Peyer's patch (tissue), 4 donors: ENCODE results near the gene SEC22A.

Experiments used
- POLR2A ChIP-seq, 2 donors: fragments of 450-650 bp; IDR thresholded peaks; one replicate each; pipeline ENCODE4 v1.5.1; 2017; ENCODE audit warnings: antibody characterized with exemption in 2 of 2, mild to moderate bottlenecking in 2 of 2, moderate library complexity in 2 of 2
- TF ChIP-seq, protein P1 (sequence below), 6 experiments: fragments of 450-650 bp in 4 of 6; fragments of 200-600 bp in 2 of 6; sonication (generic) in 1 of 6; IDR thresholded peaks; one replicate each; pipeline ENCODE4 v1.5.1; 2017 to 2019; ENCODE audit warnings: antibody characterized with exemption in 6 of 6, mild to moderate bottlenecking in 3 of 6, moderate library complexity in 1 of 6

DNA sequence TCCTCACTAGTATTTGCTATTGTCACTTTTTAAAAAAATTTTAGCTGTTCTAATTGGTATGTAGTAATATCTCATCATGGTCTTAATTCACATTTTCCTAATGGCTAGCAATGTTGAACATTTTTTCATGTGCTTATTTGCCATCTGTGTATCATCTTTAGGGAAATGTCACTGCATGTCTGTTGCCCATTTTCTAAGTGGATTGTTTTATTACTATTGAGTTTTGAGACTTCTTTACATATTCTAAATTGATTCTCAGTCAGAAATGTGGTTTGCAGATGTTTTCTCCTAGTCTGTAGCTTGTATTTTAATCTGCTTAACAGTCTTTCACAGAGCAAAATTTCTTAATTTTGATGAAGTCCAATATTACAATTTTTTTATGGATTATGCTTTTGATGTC is 33.6 kb upstream of the SEC22A start:
- no peak for TF ChIP-seq POLR2A (IDR thresholded peaks at IDR 0.05)
- TF ChIP-seq, protein P1, sequence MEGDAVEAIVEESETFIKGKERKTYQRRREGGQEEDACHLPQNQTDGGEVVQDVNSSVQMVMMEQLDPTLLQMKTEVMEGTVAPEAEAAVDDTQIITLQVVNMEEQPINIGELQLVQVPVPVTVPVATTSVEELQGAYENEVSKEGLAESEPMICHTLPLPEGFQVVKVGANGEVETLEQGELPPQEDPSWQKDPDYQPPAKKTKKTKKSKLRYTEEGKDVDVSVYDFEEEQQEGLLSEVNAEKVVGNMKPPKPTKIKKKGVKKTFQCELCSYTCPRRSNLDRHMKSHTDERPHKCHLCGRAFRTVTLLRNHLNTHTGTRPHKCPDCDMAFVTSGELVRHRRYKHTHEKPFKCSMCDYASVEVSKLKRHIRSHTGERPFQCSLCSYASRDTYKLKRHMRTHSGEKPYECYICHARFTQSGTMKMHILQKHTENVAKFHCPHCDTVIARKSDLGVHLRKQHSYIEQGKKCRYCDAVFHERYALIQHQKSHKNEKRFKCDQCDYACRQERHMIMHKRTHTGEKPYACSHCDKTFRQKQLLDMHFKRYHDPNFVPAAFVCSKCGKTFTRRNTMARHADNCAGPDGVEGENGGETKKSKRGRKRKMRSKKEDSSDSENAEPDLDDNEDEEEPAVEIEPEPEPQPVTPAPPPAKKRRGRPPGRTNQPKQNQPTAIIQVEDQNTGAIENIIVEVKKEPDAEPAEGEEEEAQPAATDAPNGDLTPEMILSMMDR (IDR thresholded peaks at IDR 0.05) = no peak
